ENCODE results near the gene BAIAP3. TPM values are rescaled to one million over a fixed set of nuclear protein-coding genes. Genes with fewer than 3 reads are reported as not detected.

BAIAP3 gene
- total RNA-seq, 1 donor from 2014 or later: 3.0 TPM

DNA sequence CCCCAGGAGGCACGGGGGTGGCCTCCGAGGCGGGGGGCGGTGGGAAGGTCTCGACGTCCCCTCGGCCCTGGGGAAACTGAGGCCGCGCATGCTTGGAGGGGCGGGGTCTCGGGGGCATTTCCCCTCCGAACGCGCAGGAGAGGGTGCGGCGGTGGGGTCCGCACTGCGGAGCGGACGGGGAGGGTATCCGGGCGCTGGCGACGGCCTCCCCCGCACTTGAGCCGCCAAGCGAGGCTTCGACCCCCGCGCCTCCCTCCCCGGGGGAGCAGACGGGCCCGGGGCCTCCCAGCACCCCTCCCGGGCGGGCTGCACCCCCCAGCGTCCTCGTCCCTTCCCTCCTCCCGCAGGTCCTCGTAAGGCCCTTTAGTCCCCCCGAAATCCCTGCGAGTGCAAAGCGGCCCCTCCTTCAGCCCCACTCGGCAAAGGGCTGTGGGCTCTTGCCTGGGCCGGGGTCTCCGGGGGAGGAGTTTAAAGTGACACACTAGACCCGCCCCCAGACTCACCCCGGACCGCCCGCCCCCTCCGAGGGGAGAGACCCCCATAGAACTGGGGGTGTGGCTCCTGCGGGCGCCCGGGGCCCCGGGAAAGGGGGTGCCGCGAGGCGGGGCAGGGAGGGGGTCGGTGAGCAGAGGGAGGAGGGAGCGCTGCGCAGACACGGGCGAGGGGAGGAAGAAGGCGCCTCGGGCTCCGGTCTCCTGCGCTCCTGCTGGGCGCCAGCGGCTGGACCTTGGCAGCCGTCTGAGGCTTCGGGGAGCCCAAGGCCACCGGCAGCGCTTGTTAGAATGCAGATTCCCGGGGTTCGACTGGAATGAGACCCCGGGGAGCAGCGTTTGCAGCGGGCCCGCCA is 632 bp downstream of the BAIAP3 start:
- DNase-seq (ENCODE audit: low read depth): no peak

DNA sequence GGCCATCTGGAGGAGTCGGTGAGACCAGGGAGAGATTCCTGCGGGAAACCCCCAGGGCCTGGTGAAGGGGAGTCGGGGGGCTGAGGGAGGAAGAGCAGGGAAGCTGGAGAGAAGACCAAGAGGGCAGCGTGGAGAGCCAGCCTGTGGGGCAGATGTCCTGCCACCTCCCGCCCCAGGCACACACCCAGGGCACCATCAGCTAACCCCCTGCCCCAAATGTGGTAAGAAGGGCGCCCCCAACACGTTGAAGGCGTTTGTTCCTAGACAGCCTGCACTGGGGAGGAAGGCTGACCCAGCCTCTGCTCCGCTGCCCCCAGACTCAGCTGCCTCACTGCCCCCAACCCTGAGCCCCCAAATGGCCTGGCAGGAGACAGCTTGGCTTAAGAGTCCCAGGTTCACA is 1.3 kb downstream of the BAIAP3 start:
- no peak for DNase-seq (ENCODE audit: low read depth)

DNA sequence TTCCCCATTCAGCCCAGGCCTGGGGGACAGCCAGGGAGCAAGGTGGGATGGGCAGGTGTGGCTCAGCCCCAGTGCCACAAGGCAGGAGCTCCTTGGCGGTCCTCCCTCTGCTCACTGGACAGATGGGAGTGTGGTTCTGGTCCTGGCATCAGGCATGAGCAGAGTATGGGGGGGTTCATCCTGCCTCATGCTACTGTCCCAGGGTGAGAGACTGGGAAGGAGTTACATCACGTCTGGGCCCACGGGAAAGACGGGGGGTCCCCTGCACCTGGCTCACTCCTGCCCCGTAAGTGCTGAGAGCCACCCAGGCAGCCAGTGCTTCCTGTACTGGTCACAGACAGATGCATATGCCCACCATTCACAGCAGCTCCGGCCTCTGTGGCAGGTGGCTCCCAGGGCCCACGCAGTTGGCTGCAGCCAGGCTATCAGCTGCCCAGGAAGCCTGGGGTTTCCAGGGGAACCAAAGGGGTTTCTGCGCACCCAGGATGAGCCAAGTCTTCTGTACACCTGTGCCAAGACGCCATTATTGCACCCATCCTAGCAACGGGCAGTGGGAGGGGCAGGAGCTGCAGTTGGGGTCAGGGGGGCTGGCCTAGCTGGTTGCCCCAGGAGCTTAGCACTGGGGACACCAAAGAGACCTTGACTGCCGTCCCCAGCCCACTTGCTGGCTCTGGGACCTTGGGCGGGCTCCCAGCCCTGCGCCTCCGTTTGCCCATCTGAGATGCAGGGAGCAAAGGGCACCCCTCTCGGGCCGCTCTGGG is 1.9 kb downstream of the BAIAP3 start:
- no peak for DNase-seq (ENCODE audit: low read depth)

GRCh38 chr16:1335996-1336395 is 2.6 kb downstream of the BAIAP3 start:
- no peak for DNase-seq (ENCODE audit: low read depth)

- no peak for DNase-seq (ENCODE audit: low read depth)
Measured at GRCh38 chr16:1336619-1337018, 3.2 kb downstream of the BAIAP3 start.

GRCh38 chr16:1337486-1337885 is 4.0 kb downstream of the BAIAP3 start:
- no peak for DNase-seq (ENCODE audit: low read depth)

DNA sequence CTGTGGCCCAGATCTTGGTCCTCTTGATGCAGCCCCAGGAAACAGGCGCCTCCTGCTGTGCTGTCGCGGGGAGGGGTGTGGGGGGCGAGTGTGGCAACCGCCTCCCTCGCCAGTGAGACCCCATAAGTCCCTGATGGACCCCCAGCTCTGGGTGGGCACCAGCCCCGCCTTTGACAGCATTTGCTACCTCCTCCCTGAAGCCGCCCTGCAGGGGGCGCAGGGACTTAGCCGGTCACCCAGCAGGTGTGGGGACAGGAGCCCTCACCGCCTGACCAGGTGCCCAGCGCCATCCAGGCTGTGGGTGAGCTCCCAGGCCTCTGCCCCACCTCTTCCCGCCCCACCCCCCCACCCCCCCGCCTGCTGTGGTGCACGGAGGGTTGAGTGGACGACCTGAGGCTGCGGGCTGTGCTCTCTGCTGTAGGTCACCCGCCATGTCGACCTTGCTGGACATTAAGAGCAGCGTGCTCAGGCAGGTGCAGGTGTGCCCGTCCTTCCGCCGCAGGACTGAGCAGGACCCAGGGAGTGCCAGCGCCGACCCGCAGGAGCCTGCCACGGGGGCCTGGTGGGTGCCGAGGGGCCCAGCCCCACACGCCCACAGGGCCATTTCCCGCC is 4.8 kb downstream of the BAIAP3 start:
- no peak for DNase-seq (ENCODE audit: low read depth)

GRCh38 chr16:1338855-1339675 is 5.6 kb downstream of the BAIAP3 start:
- no peak for DNase-seq (ENCODE audit: low read depth)

- no peak for DNase-seq (ENCODE audit: low read depth)
Measured at GRCh38 chr16:1340730-1341494, 7.5 kb downstream of the BAIAP3 start.

GRCh38 chr16:1341495-1342420 is 8.3 kb downstream of the BAIAP3 start:
- DNase-seq (ENCODE audit: low read depth): no peak

GRCh38 chr16:1342526-1343427 is 9.3 kb downstream of the BAIAP3 start:
- DNase-seq (ENCODE audit: low read depth): peak; percentile 93

DNA sequence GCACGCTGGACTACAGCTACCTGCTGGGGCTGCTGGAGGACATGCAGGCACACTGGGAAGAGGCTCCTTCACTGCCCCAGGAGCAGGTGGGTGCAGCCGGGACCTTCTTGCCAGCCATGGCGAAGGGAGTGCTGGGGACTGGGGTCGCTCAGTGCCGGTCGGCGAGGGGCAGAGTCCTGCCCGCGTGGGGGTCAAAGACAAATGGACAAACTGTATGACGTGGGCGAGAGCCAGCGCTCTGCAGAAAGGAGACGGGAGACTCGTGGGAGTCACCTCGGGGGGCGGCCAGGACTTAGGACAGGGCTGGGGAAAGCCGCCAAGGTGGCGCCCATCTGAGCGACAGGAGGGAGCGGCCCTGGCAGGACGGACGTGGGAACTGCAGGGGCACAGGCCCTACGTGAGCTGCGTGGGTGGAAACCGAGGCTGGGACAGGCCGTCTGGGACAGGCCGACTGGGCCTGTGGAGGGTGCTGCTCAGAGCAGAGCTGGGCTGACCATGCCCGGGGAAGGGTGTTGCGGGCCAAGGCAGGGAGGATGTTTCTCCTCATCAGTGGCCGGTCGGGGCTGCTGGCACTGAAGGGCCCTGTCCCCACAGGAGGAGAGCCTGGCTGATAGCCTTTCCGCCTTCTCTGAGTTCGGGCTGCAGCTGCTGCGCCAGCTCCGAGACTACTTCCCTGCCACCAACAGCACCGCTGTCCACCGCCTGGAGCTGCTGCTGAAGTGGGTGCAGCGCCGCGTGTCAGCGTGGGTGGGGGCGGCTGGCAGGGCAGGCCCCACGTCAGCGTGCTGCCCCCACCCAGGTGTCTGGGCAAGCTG is 10.2 kb downstream of the BAIAP3 start:
- DNase-seq (ENCODE audit: low read depth): no peak

DNA sequence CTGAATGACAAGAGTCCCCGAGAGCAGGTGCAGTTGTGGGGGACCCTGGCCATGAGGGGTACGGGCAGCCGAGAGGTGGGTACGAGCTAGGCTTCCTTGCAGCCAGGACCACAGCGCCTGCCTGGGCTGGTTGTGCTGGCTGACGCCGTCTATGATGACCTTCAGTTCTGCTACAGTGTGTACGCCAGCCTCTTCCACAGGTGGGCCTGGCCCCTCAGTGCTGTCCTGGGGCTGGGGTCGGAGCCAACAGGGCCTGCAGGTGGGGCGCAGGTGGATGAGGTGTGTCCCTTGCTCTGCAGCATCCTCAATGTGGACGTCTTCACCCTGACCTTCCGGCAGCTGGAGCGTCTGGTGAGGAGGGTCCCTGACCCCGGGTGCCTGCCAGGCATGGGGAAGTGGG is 11.1 kb downstream of the BAIAP3 start:
- no peak for DNase-seq (ENCODE audit: low read depth)

DNA sequence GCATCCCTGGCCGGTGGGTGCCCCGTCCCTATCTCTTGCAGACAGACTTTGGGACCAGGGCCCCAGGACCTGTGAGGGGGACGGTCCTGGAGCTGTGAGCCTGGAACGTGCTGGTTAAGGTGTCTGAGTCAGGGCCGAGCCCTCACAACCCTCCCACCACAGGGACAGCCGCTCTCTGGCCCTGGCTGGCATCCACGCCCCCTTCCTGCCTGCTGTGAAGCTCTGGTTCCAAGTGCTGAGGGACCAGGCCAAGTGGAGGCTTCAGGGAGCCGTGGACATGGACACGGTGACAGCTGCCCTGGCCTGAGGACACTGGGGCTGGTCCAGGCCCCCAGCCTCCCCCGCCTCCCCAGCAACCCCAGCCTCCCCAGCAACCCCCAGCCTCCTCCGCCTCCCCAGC is 11.6 kb downstream of the BAIAP3 start:
- no peak for DNase-seq (ENCODE audit: low read depth)

DNA sequence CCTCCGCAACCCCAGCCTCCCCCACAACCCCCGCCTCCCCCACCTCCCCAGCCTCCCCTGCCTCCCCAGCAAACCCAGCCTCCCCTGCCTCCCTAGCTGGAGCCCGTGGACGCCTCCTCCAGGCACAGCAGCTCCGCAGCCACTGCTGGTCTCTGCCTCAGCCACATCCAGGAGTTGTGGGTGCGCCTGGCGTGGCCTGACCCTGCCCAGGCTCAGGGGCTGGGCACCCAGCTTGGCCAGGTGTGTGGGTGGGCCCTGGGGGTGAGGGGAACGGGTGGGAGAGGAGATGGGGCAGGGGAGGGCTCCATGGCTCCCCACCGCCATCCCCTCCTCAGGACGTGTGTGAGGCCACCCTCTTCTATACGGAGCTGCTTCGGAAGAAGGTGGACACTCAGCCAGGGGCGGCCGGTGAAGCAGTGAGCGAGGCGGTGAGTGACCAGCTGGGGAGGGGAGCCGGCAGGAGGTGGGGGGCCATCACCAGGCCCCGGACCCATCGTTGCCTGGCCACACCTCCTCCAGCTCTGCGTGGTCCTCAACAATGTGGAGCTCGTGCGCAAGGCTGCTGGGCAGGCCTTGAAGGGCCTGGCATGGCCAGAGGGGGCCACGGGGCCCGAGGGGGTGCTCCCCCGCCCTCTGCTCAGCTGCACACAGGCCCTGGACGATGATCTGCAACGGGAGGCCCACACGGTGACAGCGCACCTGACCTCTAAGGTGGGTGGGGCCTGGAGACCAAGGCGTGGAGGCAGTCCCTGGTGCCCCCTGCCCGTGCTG is 12.4 kb downstream of the BAIAP3 start:
- DNase-seq (ENCODE audit: low read depth): no peak

- no peak for DNase-seq (ENCODE audit: low read depth)
Measured at GRCh38 chr16:1346422-1347285, 13.2 kb downstream of the BAIAP3 start.
